Esophagus mucosa (tissue), 1 donor: ENCODE results near the gene FGR. TPM values are rescaled to one million over a fixed set of nuclear protein-coding genes. Genes with fewer than 3 reads are reported as not detected.

Source experiments
- ATAC-seq: fragments of 200-7000 bp; cut with Tn5 transposase; one replicate; pipeline ENCODE4 v1.9.1; 2020
- total RNA-seq: library from RNA; stranded (reverse); gene quantifications from one replicate; pipeline ENCODE4 v1.2.4, GENCODE V29; 2023
- donor health status: DM: yes; HTN: yes; CAD: no.

Gene FGR
- total RNA-seq, 1 donor from 2014 or later, result 1.3 TPM

- no peak for ATAC-seq
These were observed 34.3 kb downstream of the FGR start for GRCh38 chr1:27600498-27601175.

DNA sequence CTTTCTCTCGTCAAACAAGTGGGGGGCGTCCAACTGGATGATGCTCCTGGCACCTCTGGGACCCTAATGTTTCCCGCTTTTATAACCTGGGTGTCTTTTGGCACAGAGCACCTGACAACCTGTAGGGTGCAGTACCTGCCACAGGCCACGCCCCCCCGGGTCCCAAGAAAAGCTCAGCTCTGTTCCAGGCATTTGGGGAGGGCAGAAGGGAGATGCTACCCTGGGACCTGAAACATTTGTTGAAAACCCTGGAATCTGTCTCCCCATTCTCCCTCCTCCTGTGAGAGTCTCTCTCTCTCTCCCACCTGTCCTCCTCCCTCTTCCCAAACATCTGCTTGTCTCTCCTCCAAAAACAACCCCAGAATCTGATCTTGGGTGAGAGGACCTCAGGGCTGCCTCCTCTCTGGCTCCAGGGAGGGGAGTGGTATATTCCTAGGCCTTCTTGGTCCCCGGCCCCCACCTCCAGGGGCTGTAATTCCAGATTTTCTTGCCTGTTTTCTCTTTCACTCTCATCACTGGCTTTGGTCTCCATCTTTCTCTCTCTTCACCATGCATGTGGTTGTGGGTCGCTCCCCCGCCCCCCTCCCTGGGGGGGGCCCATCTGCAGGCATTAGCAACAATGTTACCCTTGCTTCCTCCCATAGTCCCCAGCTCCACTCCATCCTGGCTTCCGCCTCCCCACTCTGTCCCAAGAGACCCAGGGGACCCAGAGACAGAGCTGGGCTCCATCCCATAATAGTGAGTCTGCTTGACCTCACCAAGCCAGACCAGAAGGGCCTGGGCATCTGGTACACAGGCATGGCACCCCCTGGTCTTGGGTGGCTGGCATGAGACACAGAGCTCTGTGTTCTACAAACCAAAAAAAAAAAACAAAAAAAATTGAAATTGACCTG, 35.1 kb downstream of the FGR start:
- no peak for ATAC-seq

GRCh38 chr1:27598902-27599528, 36.0 kb downstream of the FGR start:
- ATAC-seq, result no peak

- no peak for ATAC-seq
These were observed 36.7 kb downstream of the FGR start for GRCh38 chr1:27598295-27598687.

DNA sequence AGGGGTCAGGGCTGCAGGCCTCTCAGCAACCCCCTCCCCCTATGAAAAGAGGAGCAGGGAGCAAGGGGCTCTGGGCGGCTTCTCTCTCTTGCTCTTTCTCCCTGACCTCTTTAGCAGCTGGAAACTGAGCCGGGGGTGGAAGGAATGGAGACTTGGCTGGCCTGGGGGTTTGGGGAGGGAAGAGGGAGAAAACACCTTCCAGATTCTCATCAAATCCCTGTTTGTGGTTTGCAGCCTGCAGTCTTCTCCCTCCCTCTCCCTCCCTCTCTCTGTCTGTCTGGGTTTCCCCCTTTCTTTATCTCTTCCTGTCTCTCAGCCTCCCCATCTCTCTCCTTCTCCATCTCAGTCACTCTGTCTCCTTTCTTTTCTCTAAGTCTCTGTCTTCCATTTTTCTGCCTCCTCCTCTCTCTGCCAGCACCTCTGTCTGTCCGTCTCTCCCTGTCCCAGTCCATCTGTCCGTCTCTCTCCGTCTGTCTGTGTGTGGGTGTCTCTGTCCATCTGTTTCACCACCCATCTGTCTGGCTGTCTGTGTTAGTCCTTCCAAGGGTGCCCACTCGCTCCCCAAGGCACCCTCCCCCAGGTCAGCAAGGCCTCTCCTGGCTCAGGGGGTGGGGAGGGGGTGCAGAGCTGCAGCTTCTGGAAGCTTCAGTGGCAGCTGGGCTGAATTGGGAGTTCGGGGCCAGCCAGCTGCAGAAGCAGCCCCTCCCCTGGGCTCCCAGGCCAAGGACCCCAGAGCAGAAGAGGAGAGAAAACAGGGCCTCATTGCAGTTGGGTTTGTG, 37.3 kb downstream of the FGR start:
- ATAC-seq, result no peak

DNA sequence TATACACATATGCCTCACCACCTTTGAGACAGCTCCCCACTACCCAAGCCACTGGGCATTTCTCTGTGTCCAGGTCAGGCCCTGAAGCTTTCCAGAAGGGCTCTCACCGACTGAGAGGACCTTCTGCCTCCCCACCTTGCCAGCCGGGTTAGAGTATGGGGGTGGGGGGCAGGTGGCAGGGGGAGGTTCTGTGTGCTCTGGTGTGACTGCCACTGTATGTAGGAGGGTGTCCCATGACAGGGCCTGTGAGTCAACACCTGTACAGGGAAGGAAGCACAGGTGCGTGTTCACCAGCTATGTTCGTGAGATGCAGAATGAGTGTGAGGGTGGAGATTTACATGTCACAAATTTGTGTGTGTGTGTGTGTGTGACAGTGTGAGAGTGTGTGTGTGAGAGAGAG, 38.0 kb downstream of the FGR start:
- ATAC-seq, result peak; percentile 14

DNA sequence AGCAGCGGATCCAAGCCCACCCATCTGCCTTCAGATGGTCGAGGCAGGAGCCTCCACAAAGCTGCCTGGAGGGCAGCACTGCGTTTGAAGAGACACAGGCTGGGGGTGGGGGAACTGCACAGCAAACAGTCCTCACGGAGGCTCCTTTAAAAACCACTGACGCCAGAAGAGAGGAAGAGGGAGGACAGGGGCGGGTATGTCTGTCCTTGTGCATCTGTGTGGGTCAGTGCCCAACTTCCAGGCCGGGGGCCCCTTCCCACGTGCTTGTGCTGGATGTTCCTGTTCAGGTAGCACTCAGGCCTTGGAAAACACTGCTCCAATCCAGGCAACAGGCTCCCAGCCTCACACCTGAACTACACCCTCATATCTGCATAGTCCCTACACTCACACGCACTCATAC, 38.7 kb downstream of the FGR start:
- no peak for ATAC-seq

DNA sequence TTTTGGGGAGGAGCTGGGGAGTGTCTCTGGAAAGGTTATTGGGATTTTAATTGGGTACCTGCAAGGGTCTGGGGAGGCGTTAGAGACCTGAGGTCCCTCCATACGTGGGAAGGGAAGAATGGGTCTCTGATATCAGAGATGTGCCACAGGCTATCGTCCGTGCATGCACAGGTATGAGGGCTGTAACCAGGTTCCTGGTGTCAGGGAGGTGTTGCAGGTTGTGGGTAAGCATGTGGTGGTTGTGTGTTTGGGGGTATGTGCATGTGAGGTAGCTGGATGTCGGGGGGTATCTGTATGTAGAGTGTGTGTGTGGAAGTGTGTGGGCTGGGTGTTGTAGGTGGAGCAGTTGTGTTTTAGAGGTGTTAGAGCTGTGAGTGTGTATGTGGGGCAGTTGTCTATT, 39.4 kb downstream of the FGR start:
- ATAC-seq, result no peak

DNA sequence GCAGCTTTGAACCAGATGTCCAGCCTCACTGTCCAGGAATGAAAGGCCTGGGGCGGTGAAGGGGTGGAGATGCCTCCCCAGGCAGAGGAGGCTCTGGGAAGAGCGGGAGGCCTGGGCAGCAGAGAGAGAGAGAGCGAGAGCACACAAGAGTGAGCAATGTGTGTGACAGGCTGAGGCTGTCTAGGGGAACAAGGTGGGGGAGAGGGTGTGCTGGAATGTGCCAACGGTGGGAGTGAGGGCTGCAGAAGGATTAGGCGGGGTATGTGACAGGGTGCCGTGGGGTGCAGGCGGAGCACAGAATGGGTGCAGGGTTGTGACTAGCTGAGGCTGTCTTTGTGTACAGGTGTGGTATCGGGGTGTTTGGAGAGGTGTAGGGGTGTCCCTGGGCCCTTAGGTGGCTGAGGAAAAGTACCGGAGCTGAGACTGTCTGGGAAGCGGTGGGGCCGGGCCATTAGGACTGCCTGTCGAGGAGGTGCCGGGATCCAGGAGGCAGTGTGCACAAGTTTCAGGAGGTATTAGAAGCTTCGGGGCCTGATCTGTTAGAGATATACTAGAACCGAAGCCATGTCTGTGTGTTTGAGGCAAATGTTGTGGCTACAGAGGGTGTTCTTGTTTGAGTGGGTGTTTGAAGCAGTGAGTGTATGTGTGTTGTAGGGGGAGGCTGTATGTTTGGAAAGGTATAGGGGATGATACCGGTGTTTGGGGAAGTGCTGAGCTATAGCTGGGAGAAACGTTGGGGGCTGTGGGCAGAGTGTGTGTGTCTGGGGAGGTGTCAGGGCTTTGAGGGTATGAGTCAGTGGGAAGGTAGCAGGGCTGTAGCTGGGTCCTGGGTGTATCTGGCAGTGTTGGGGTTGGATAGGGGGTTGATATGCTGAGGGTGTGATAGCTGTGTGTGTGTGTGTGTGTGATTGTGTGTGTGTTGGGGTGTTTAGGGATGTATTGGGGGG, 40.1 kb downstream of the FGR start:
- no peak for ATAC-seq

DNA sequence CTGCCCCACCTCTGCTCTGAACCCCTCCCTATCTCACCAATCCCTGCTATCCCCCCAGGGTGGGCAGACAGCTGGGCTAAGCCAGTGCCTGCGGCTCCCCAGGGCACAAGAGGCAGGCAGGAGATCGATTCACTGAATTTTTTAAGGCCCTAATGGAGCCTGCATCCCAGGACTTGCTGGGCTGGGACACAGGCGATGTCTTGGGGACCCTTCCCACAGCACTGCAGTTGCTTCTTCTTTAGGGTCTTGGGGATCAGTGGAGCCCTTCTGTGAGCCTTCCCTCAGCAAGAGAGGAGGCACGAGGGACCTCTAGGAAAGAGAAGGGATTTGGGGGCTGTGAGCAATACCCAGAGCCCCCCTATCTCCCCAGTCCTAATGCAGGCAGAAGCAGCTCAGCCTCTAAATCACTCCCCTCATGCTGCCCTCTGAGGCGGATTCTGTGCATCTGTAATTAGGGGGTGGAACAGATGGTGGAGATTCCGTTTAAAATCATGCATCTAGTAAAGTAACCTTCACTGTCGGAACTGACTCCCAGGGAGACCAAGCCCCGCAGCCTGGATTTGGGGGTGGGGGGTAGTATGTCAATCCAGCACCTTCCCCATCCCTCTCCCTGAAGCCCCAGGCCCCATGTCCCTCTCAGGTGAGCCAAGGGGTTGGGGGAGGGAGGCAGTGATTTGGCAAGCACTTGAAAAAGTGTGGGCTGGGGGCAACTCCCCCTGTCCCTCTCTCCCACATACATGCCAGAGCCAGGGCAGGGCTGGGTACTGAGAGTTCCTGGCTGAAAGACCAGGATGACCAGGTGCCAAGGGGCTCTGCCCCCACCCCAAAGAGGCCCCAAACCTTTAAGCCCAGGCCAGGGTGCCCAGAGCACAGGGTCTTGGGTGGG, 41.1 kb downstream of the FGR start:
- ATAC-seq, result no peak

GRCh38 chr1:27592931-27593677, 41.9 kb downstream of the FGR start:
- ATAC-seq, result no peak

GRCh38 chr1:27592232-27592930, 42.6 kb downstream of the FGR start:
- no peak for ATAC-seq

DNA sequence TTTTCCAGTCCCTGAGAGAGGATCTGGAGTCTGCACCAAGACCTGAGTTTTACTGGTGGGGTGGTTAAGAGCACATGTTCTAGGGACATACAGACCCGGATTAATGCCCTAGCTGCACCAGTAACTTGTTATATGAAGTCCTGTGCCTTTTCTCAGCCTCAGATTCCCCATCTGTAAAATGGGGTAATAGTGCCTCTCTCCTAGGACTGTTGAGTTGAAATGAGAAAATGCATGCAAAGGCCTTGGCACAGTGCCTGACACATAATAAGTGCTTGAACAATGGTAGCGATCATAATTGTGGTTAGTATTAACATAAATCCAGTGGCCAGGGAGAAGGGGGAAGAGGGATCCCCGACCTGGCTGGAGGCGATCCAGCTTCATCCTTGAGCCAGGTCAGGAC, 43.4 kb downstream of the FGR start:
- no peak for ATAC-seq

DNA sequence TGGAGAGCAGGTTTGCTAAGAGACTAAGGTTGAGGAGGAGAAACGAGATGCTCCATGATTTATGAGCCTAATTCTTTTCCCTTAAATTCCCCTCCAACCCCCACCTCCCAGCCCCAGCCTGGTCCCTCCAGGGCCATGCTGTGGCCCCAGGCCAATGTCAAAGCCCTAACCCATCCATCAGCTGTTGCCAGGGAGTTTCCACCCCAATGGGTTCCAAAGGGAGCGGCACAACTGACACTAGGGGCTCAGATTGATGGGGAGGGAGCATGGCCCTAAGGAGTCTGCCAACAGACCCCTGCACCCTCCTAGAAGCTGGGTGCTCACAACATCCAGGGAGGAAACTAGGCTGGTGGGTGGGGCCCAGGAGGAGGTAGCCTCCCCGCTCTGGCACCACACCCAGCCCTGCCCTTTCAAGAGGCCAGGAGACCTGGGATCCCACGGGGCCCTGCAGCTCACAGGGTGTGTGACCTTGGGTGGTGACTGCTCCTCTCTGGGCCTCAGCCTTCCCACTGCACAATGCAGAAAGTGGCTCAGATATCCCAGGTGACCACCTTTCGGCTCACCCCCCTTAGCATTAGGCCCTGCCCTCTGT, 44.0 kb downstream of the FGR start:
- peak; percentile 71 for ATAC-seq

GRCh38 chr1:27589841-27590426, 45.1 kb downstream of the FGR start:
- peak; percentile 12 for ATAC-seq

DNA sequence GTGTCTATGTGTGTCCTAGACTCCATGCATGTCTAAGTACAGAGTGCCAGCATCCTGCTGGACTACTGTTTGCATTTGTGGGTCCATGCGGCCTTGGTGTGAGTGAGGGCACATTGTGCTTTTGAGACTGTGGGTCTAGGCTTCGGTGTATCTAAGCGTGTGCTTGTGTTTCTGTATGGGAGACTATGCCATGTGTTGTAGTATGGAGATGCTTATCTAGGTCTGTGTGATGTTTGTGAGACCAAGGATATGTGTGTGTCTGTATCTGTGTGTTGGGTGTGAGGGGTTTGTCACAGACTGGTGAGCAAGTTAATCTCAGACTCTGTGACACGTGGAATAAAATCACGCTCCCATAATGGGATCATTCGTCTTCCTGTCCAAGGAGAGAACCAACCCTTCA, 45.5 kb downstream of the FGR start:
- no peak for ATAC-seq

DNA sequence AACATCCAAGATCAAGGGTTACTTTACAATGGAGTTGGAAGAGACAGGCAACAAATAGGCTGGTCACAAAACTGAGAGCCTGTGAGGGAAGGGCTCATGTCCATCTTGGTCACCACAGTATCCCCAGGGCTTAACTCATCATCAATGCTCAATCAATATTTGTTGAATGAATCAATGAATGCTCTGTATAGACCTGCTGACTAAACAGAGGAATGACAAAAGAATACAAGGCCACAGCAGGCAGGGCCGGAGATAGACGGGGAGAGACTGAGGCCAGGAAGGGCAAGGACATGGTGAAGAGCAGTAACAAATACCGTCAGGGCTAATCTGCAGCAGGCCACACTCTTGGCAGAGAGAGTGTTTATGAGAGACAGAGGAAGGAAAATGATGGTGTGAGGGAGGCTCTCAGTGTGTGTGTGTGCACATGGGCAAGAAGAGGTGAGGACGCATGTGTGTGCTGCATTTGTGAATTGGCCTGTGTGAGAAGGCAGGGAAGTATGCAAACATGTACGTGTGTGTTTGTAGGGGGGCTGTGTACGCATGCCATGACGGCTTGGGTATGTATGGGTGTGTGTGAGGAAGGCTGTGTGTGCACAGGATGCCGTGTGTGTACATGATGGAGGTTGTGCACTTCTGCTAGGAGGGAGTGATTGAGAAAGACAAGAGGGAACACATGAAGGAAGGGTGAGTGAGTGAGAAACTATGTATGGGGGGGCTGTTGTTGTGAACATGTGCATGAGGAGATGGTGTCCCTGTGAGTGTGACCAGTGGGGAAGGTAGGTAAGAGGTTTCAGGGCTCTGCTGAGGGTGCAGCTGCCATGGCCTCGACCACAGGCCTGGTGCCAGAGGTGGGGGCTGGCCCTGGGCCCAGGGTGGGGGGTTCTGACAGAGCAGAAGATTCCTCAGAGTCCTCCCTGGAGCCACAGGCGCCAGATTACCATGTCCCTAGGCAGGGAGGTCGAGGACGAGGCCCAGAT, 46.4 kb downstream of the FGR start:
- ATAC-seq, result no peak
